AG09319 (cell line): ENCODE measurements around the gene LCE2B.

Source experiments
- DNase-seq: peaks from one replicate; pipeline ENCODE4 v3.0.0-alpha.2; 2010; ENCODE audit warnings: low read depth; ENCODE audit errors: extremely low read depth
- CTCF ChIP-seq: IDR thresholded peaks from 2 replicates; pipeline ENCODE4 v1.5.1; 2011; ENCODE audit warnings: low read depth, mild to moderate bottlenecking, inconsistent platforms, low read length, moderate library complexity

Gene LCE2B

GRCh38 chr1:152728986-152729385 is 43.1 kb downstream of the LCE2B start:
- no peak for TF ChIP-seq CTCF
- no peak for DNase-seq

GRCh38 chr1:152735648-152736047 is 49.7 kb downstream of the LCE2B start:
- no peak for DNase-seq
- no peak; the same call in none of the 2 replicates for TF ChIP-seq CTCF
